OCI-LY1 (cell line): ENCODE results near the gene PRG3.

Source experiments
- H2AFZ ChIP-seq: fragments of 200-600 bp; sonication (generic), shearing (Covaris generic); 2 replicates; pipeline ENCODE4 v1.6.0; 2014; ENCODE audit warnings: antibody characterized with exemption, mild to moderate bottlenecking, low read length
- H3F3A ChIP-seq: fragments of 200-600 bp; sonication (generic), shearing (Covaris generic); 2 replicates; pipeline ENCODE4 v1.6.0; 2014; ENCODE audit warnings: mild to moderate bottlenecking, antibody characterized with exemption, low read length, moderate library complexity; ENCODE audit not compliant: insufficient read depth
- H3K27ac ChIP-seq: fragments of 200-600 bp; sonication (generic); 2 replicates; pipeline ENCODE4 v1.5.1; 2014; ENCODE audit warnings: low read length, mixed run types, mild to moderate bottlenecking, low read depth; ENCODE audit not compliant: poor library complexity, severe bottlenecking
- H3K27me3 ChIP-seq: fragments of 200-600 bp; sonication (generic); 2 replicates; pipeline ENCODE4 v1.6.0; 2014; ENCODE audit warnings: antibody characterized with exemption, mild to moderate bottlenecking, low read length, moderate library complexity; ENCODE audit not compliant: insufficient read depth
- H3K36me3 ChIP-seq: fragments of 200-600 bp; sonication (generic); 2 replicates; pipeline ENCODE4 v1.6.1; 2014; ENCODE audit warnings: mild to moderate bottlenecking, antibody characterized with exemption, low read length, moderate library complexity, mixed read lengths; ENCODE audit not compliant: insufficient read depth
- H3K4me1 ChIP-seq: fragments of 200-600 bp; sonication (generic); 2 replicates; pipeline ENCODE4 v1.5.1; 2014; ENCODE audit warnings: mild to moderate bottlenecking, low read length, moderate library complexity; ENCODE audit not compliant: insufficient read depth, severe bottlenecking
- H3K4me2 ChIP-seq: fragments of 200-600 bp; sonication (generic), shearing (Covaris generic); 2 replicates; pipeline ENCODE4 v1.6.1; 2014; ENCODE audit warnings: low read length
- H3K4me3 ChIP-seq: fragments of 200-600 bp; sonication (generic); 2 replicates; pipeline ENCODE4 v1.5.1; 2014; ENCODE audit warnings: low read length, low read depth, mild to moderate bottlenecking, mixed read lengths; ENCODE audit not compliant: poor library complexity, severe bottlenecking
- H3K79me2 ChIP-seq: fragments of 200-600 bp; shearing (Covaris generic); 2 replicates; pipeline ENCODE4 v1.6.1; 2016; ENCODE audit warnings: mixed run types, low read length, mixed read lengths; ENCODE audit not compliant: insufficient read depth
- H3K9ac ChIP-seq: fragments of 200-600 bp; sonication (generic), shearing (Covaris generic); 2 replicates; pipeline ENCODE4 v1.6.1; 2014; ENCODE audit warnings: mild to moderate bottlenecking, low read length, mixed read lengths
- H3K9me2 ChIP-seq: fragments of 200-600 bp; sonication (generic), shearing (Covaris generic); 2 replicates; pipeline ENCODE4 v1.6.1; 2014; ENCODE audit warnings: low read depth, mild to moderate bottlenecking, low read length, mixed read lengths
- H3K9me3 ChIP-seq: fragments of 200-600 bp; shearing (Covaris generic); 2 replicates; pipeline ENCODE4 v1.6.1; 2014; ENCODE audit warnings: low read length, mixed read lengths
- H4K20me1 ChIP-seq: fragments of 200-600 bp; sonication (generic), shearing (Covaris generic); 2 replicates; pipeline ENCODE4 v1.6.0; 2016; ENCODE audit warnings: mild to moderate bottlenecking, low read length; ENCODE audit not compliant: insufficient read depth
- EZH2 ChIP-seq: fragments of 200-600 bp; sonication (generic), shearing (Covaris generic); IDR thresholded peaks from 2 replicates; pipeline ENCODE4 v1.8.0; 2017; ENCODE audit warnings: borderline replicate concordance, mixed run types, mild to moderate bottlenecking, antibody characterized with exemption, low read length, moderate library complexity, mixed read lengths
- TF ChIP-seq, protein P1 (sequence below): fragments of 200-600 bp; sonication (generic), shearing (Covaris generic); IDR thresholded peaks from 2 replicates; pipeline ENCODE4 v1.5.1; 2017; ENCODE audit warnings: mild to moderate bottlenecking, antibody characterized with exemption, low read length, moderate library complexity, mixed read lengths

The PRG3 gene

GRCh38 chr11:57422669-57423068 lies 41.7 kb upstream of the PRG3 start:
- peaks cover 37% of the 10 kb centered on the region for H3K4me1 ChIP-seq

GRCh38 chr11:57421805-57422204 lies 40.9 kb upstream of the PRG3 start:
- Histone ChIP-seq H3K4me1 (peaks cover 31% of the 10 kb centered on the region), H4K20me1 (no peaks in the 10 kb centered on the region), H3K9me2 (no peaks in the 10 kb centered on the region), H3K4me2 (no peak overlapping the region), H3K4me3 (no peak overlapping the region), H3K79me2 (peaks cover 13% of the 10 kb centered on the region), H3F3A (no peaks in the 10 kb centered on the region), H3K9ac (no peak overlapping the region), H2AFZ (no peak overlapping the region), H3K27me3 (no peaks in the 10 kb centered on the region), H3K36me3 (peaks cover 94% of the 10 kb centered on the region), H3K27ac (no peak overlapping the region), H3K9me3 (no peaks in the 10 kb centered on the region)
- no peak for TF ChIP-seq EZH2
- TF ChIP-seq, protein P1, sequence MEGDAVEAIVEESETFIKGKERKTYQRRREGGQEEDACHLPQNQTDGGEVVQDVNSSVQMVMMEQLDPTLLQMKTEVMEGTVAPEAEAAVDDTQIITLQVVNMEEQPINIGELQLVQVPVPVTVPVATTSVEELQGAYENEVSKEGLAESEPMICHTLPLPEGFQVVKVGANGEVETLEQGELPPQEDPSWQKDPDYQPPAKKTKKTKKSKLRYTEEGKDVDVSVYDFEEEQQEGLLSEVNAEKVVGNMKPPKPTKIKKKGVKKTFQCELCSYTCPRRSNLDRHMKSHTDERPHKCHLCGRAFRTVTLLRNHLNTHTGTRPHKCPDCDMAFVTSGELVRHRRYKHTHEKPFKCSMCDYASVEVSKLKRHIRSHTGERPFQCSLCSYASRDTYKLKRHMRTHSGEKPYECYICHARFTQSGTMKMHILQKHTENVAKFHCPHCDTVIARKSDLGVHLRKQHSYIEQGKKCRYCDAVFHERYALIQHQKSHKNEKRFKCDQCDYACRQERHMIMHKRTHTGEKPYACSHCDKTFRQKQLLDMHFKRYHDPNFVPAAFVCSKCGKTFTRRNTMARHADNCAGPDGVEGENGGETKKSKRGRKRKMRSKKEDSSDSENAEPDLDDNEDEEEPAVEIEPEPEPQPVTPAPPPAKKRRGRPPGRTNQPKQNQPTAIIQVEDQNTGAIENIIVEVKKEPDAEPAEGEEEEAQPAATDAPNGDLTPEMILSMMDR, result no peak

More at GRCh38 chr11:57422669-57423068, 41.7 kb upstream of the PRG3 start:
- Histone ChIP-seq H3K9me2 (no peaks in the 10 kb centered on the region), H3K4me2 (no peak overlapping the region), H3K9ac (no peak overlapping the region), H3K9me3 (no peaks in the 10 kb centered on the region), H4K20me1 (no peaks in the 10 kb centered on the region), H3K36me3 (peaks cover 85% of the 10 kb centered on the region), H3K27me3 (no peaks in the 10 kb centered on the region), H3K4me3 (no peak overlapping the region), H3K79me2 (peaks cover 13% of the 10 kb centered on the region), H2AFZ (no peak overlapping the region), H3F3A (no peaks in the 10 kb centered on the region), H3K27ac (no peak overlapping the region)
- TF ChIP-seq, protein P1, result no peak
- no peak for TF ChIP-seq EZH2

DNA sequence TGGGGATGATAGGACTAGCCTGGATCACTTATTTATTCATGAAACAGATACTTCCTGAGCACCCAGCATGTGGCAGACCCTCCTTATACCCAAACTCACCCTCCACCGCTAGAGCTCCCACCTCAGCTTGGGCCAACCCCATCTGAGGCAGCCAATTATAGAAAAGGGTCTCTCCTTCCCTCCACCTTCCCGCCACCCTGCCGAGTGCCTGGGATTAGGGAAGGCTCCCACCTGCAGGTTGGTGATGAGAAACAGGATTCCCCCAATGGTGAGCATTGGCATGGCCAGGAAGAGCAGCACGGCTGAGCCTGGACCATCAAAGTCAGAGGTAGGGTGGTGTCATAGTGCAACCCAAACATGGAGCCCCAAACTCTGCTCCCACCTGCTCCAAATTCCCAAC lies 40.1 kb upstream of the PRG3 start:
- H3K79me2 ChIP-seq, result peaks cover 8% of the 10 kb centered on the region
- no peak for TF ChIP-seq EZH2
- H3K4me1 ChIP-seq, result peaks cover 25% of the 10 kb centered on the region
- H3K9ac ChIP-seq, result no peak overlapping the region
- H3F3A ChIP-seq, result no peaks in the 10 kb centered on the region
- H3K9me3 ChIP-seq, result no peaks in the 10 kb centered on the region
- H3K9me2 ChIP-seq, result no peaks in the 10 kb centered on the region
- no peak overlapping the region for H3K4me3 ChIP-seq
- H4K20me1 ChIP-seq, result no peaks in the 10 kb centered on the region
- no peak overlapping the region for H3K4me2 ChIP-seq
- no peak overlapping the region for H3K27ac ChIP-seq
- H3K27me3 ChIP-seq, result no peaks in the 10 kb centered on the region
- no peak overlapping the region for H2AFZ ChIP-seq
- H3K36me3 ChIP-seq, result peaks cover 100% of the 10 kb centered on the region

- H3K4me3 ChIP-seq, result no peak overlapping the region
Observed at GRCh38 chr11:57419146-57419545, 38.2 kb upstream of the PRG3 start.

More at GRCh38 chr11:57419146-57419545, 38.2 kb upstream of the PRG3 start:
- Histone ChIP-seq H3K9me3 (no peaks in the 10 kb centered on the region), H3K36me3 (peaks cover 99% of the 10 kb centered on the region), H4K20me1 (no peaks in the 10 kb centered on the region), H3K9me2 (no peaks in the 10 kb centered on the region), H3K27ac (no peak overlapping the region), H3K9ac (no peak overlapping the region), H3F3A (no peaks in the 10 kb centered on the region), H3K79me2 (no peaks in the 10 kb centered on the region), H3K4me2 (no peak overlapping the region), H3K4me1 (peaks cover 6% of the 10 kb centered on the region), H2AFZ (no peak overlapping the region), H3K27me3 (no peaks in the 10 kb centered on the region)
- TF ChIP-seq EZH2, result no peak
- TF ChIP-seq, protein P1, result no peak
